Lung (tissue), 12 donors: ENCODE results near the gene TOLLIP. TPM values are rescaled to one million over a fixed set of nuclear protein-coding genes. Genes with fewer than 3 reads are reported as not detected.

ENCODE experiments used
- ATAC-seq: fragments of 200-7000 bp; cut with Tn5 transposase; one replicate; pipeline ENCODE4 v1.9.1; 2020; ENCODE audit warnings: moderate number of reproducible peaks; ENCODE audit not compliant: insufficient read depth, low FRiP score
- DNase-seq, 3 donors: peaks; one replicate each; pipeline ENCODE4 v3.0.0-alpha.2; 2013 to 2017
- H3K27ac ChIP-seq, 2 donors: one replicate each; pipeline ENCODE4 v1.5.1; 2013; ENCODE audit warnings: mild to moderate bottlenecking in 2 of 2, moderate library complexity in 2 of 2, control low read depth in 1 of 2, inconsistent platforms in 1 of 2, low read depth in 1 of 2, low read length in 1 of 2
- H3K27me3 ChIP-seq, 3 donors: one replicate each; pipeline ENCODE4 v1.5.1; 2013; ENCODE audit warnings: low read length in 2 of 3; ENCODE audit not compliant: control insufficient read depth in 3 of 3, insufficient read depth in 3 of 3
- H3K36me3 ChIP-seq, 4 donors: one replicate each; pipeline ENCODE4 v1.5.1; 2013; ENCODE audit warnings: low read length in 4 of 4, mild to moderate bottlenecking in 1 of 4, moderate library complexity in 1 of 4; ENCODE audit not compliant: control insufficient read depth in 4 of 4, insufficient read depth in 4 of 4
- H3K4me1 ChIP-seq, 5 donors: one replicate each; pipeline ENCODE4 v1.5.1; 2013; ENCODE audit warnings: low read length in 5 of 5, mild to moderate bottlenecking in 2 of 5, moderate library complexity in 1 of 5; ENCODE audit not compliant: control insufficient read depth in 5 of 5, insufficient read depth in 5 of 5
- H3K4me3 ChIP-seq: one replicate; pipeline ENCODE4 v1.5.1; 2013; ENCODE audit warnings: mild to moderate bottlenecking, control low read depth, moderate library complexity
- H3K9ac ChIP-seq, 2 donors: one replicate each; pipeline ENCODE4 v1.5.1; 2013; ENCODE audit warnings: low read length in 2 of 2, control low read depth in 1 of 2; ENCODE audit not compliant: insufficient read depth in 1 of 2
- H3K9me3 ChIP-seq, 4 donors: one replicate each; pipeline ENCODE4 v1.5.1; 2013; ENCODE audit warnings: low read length in 3 of 4, mild to moderate bottlenecking in 1 of 4, moderate library complexity in 1 of 4; ENCODE audit not compliant: control insufficient read depth in 4 of 4, insufficient read depth in 3 of 4
- CTCF ChIP-seq: IDR thresholded peaks from 2 replicates; pipeline ENCODE4 v1.5.1; 2012; ENCODE audit warnings: mild to moderate bottlenecking; ENCODE audit errors: control extremely low read depth, extremely low read depth
- WGBS, 2 donors: extraction: QIAGEN DNeasy Blood & Tissue Kit; methylation state at CpG; one replicate each; pipeline ENCODE4 v1.1.7; 2013; 5-methylcytosine and 5-hydroxymethylcytosine counted together
- polyA plus RNA-seq, 2 donors: library from polyadenylated mRNA; stranded (reverse); fragments of 200-250 nt; gene quantifications; one replicate each; pipeline ENCODE4 v1.2.1, GENCODE V29; 2013
- total RNA-seq, 2 donors: library from RNA; depleted of rRNA in 1 of 2; stranded (reverse); fragments of >200 nt in 1 of 2; gene quantifications; one replicate each; pipeline ENCODE4 v1.2.1, GENCODE V29; 2014 to 2021
- donor health status: control.
- donor health status: control.
- donor health status: Bipolar disorder and iron deficiency.
- donor health status: healthy.
- donor health status: DM: yes; HTN: yes; CAD: no.

The TOLLIP gene
- total and polyA plus RNA-seq, 4 donors, result 26.9 to 79.4 (median 43.4) TPM

DNA sequence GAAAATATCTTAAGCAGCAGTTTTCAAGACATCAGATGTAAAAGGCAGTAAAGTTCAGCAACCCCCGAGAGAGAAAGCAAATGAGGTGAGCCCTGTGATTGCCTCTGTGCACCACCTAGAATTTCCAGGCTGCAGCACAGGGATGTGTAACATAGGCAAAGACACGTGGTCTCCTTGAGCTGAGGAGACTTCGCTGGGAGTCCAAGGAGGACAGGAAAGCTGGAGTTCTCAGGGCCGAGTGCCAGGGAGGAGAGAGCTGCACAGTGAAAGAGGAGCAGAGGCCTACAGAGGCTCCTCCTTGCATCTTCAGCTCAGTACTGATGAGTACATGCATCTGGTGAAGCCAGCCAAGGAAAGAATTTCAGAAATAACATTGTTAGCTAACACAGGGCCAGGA is 17.6 kb upstream of the TOLLIP start:
- DNase-seq (no peak), ATAC-seq (no peak)
- WGBS, 2 donors, result 56 to 65% methylated on average over 4 of the region's 4 CpGs
- no peak overlapping the region for H3K9ac ChIP-seq
- H3K4me1 ChIP-seq, result no peaks in the 10 kb centered on the region
- H3K36me3 ChIP-seq, result no peaks in the 10 kb centered on the region
- H3K4me3 ChIP-seq, result no peak overlapping the region
- H3K27ac ChIP-seq, result no peak overlapping the region
- TF ChIP-seq CTCF, result no peak
- H3K9me3 ChIP-seq, result peaks cover 0 to 2% (median 0%) of the 10 kb centered on the region in 4 donors
- H3K27me3 ChIP-seq, result peaks cover 0 to 5% (median 3%) of the 10 kb centered on the region in 3 donors

DNA sequence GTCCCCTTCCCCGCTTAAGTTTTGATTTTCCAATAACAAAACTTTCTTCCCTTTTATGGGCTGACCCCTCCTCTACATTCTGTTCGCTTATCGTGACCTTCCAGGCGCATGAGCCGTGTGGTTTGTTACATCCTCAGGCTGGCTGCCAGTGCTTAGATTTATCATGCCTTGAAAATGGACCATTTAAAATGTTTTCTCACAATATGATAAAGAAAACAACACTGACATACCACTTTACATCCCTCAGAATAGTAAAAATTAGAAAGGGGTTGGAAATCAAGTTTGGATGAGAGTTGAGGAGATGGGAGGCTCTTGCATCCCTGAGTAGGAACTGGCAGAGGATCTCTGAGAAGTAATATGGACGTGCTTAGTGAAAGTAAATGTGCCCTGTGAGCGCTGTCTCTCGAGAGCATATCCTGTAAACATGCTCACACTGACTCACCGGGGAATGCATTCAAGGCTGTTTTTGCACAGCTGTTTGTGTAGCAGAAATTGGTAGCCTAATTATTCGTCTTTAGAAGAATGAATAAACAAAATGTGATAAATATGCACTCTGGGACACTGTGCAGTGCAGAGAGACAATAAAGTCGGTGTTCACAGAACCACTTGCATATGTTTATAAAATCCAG is 17.1 kb upstream of the TOLLIP start:
- Histone ChIP-seq H3K9ac (no peak overlapping the region), H3K36me3 (no peaks in the 10 kb centered on the region), H3K27me3 (peaks cover 0 to 5% (median 3%) of the 10 kb centered on the region in 3 donors), H3K4me3 (no peak overlapping the region), H3K4me1 (no peaks in the 10 kb centered on the region), H3K27ac (no peak overlapping the region), H3K9me3 (peaks cover 0 to 2% (median 0%) of the 10 kb centered on the region in 4 donors)
- DNase-seq (no peak), ATAC-seq (no peak)
- 58 to 79% methylated on average over 11 of the region's 11 CpGs for WGBS, 2 donors
- no peak for TF ChIP-seq CTCF

- H3K4me3 ChIP-seq, result no peak overlapping the region
- no peak overlapping the region for H3K9ac ChIP-seq
- WGBS, 2 donors, result 26 to 62% methylated on average over 3 of the region's 3 CpGs
- peaks cover 0 to 2% (median 0%) of the 10 kb centered on the region in 4 donors for H3K9me3 ChIP-seq
- TF ChIP-seq CTCF, result no peak
- H3K27ac ChIP-seq, result no peak overlapping the region
- peaks cover 0 to 5% (median 3%) of the 10 kb centered on the region in 3 donors for H3K27me3 ChIP-seq
- no peaks in the 10 kb centered on the region for H3K4me1 ChIP-seq
- DNase-seq, result no peak
- H3K36me3 ChIP-seq, result no peaks in the 10 kb centered on the region
- no peak for ATAC-seq
These were observed 14.3 kb upstream of the TOLLIP start for GRCh38 chr11:1323774-1324173.

GRCh38 chr11:1317993-1318392 is 8.6 kb upstream of the TOLLIP start:
- no peak overlapping the region for H3K9ac ChIP-seq
- no peak for ATAC-seq
- TF ChIP-seq CTCF, result no peak

More at GRCh38 chr11:1317993-1318392, 8.6 kb upstream of the TOLLIP start:
- Histone ChIP-seq H3K27me3 (no peaks in the 10 kb centered on the region), H3K4me3 (no peak overlapping the region), H3K4me1 (no peaks in the 10 kb centered on the region), H3K36me3 (no peaks in the 10 kb centered on the region), H3K9me3 (peaks cover 0 to 2% (median 0%) of the 10 kb centered on the region in 4 donors), H3K27ac (no peak overlapping the region)
- WGBS, 2 donors, result 54 to 75% methylated on average over 8 of the region's 8 CpGs
- DNase-seq, result no peak
